GM12878 (cell line): ENCODE data around the gene POP5. TPM values are rescaled to one million over a fixed set of nuclear protein-coding genes. Genes with fewer than 3 reads are reported as not detected.

ENCODE experiments used
- ATAC-seq: fragments of 200-7000 bp; cut with Tn5 transposase; 3 replicates; pipeline ENCODE4 v1.9.1; 2020; ENCODE audit warnings: mild to moderate bottlenecking, moderate library complexity
- BruUV-seq: library from RNA; stranded (reverse); fragments of 400-500 nt; replicated peaks from 2 replicates; lab custom pipeline; 2021; lab: Mats Ljungman, UMichigan
- CTCF ChIA-PET: fragments of 300-600 bp; sonication (Branson Sonifier 250); formaldehyde crosslinking; extraction: SDS; loops from one replicate; lab custom pipeline; 2021; ENCODE audit warnings: inconsistent platforms; lab: Yijun Ruan, JAX
- POLR2A ChIA-PET: fragments of 350-600 bp; formaldehyde crosslinking; extraction: SDS; loops from one replicate; lab custom pipeline; 2021; ENCODE audit warnings: inconsistent platforms; lab: Charles Lee
- RAD21 ChIA-PET: fragments of 300-600 bp; sonication (Branson Sonifier 250); formaldehyde crosslinking; loops from one replicate; lab custom pipeline; 2023; ENCODE audit warnings: antibody characterized with exemption; ENCODE audit not compliant: unreplicated experiment; lab: Charles Lee
- SMC1A ChIA-PET: fragments of 300-600 bp; sonication (Branson Sonifier 250); formaldehyde crosslinking; loops from one replicate; lab custom pipeline; 2023; ENCODE audit not compliant: unreplicated experiment, uncharacterized antibody; lab: Charles Lee
- DNase-seq: peaks from one replicate; pipeline ENCODE4 v3.0.0-alpha.2; 2011; ENCODE audit warnings: low read depth, low spot score
- FAIRE-seq: peaks from 3 replicates; lab custom pipeline; 2011; peaks lifted over from hg19 to GRCh38; lab: Jason Lieb, UNC
- H2AFZ ChIP-seq: 2 replicates; pipeline ENCODE4 v1.6.0; 2011; ENCODE audit warnings: low read depth, low read length, control low read depth; ENCODE audit not compliant: control insufficient read depth
- H3K27ac ChIP-seq: 2 replicates; pipeline ENCODE4 v1.5.1; 2011; ENCODE audit warnings: control low read depth; ENCODE audit not compliant: control insufficient read depth, insufficient read depth
- H3K27me3 ChIP-seq, 2 experiments: replicated peaks in 1 of 2; 2 replicates each; pipeline versions ENCODE4 v1.6.0 to v1.6.1; 2011; ENCODE audit warnings: low read length in 1 of 2; ENCODE audit not compliant: control insufficient read depth in 2 of 2, insufficient read depth in 2 of 2
- H3K36me3 ChIP-seq, 2 experiments: 2 replicates each; pipeline ENCODE4 v1.5.1; 2011; ENCODE audit warnings: low read length in 1 of 2; ENCODE audit not compliant: control insufficient read depth in 2 of 2, insufficient read depth in 2 of 2
- H3K4me1 ChIP-seq: 2 replicates; pipeline ENCODE4 v1.6.1; 2011; ENCODE audit warnings: mild to moderate bottlenecking, low read length, moderate library complexity, mixed read lengths; ENCODE audit not compliant: control insufficient read depth, insufficient read depth
- H3K4me2 ChIP-seq: 2 replicates; pipeline ENCODE4 v1.6.0; 2011; ENCODE audit warnings: control low read depth; ENCODE audit not compliant: control insufficient read depth, insufficient read depth
- H3K4me3 ChIP-seq: fragments of 200-600 bp; sonication (generic); 2 replicates; pipeline ENCODE4 v1.5.1; 2016
- H3K79me2 ChIP-seq: 2 replicates; pipeline ENCODE4 v1.6.0; 2011; ENCODE audit warnings: low read length; ENCODE audit not compliant: control insufficient read depth, insufficient read depth
- H3K9ac ChIP-seq: 2 replicates; pipeline ENCODE4 v1.8.0; 2011; ENCODE audit warnings: low read length, control low read depth, mixed read lengths; ENCODE audit not compliant: control insufficient read depth, insufficient read depth
- H3K9me3 ChIP-seq: replicated peaks from 3 replicates; pipeline ENCODE4 v1.5.1; 2011; ENCODE audit warnings: mild to moderate bottlenecking, low read length; ENCODE audit not compliant: control insufficient read depth, insufficient read depth
- H4K20me1 ChIP-seq: 2 replicates; pipeline ENCODE4 v1.6.0; 2011; ENCODE audit not compliant: control insufficient read depth, insufficient read depth
- CREM ChIP-seq: IDR thresholded peaks from 2 replicates; pipeline ENCODE4 v1.6.1; 2014; ENCODE audit warnings: antibody characterized with exemption, low read depth
- DPF2 ChIP-seq: fragments of 450-650 bp; IDR thresholded peaks from 2 replicates; pipeline ENCODE4 v1.6.1; 2017; ENCODE audit warnings: mild to moderate bottlenecking
- EED ChIP-seq: sonication (generic); IDR thresholded peaks from 2 replicates; pipeline ENCODE4 v1.6.1; 2016; ENCODE audit warnings: antibody characterized with exemption, low read depth
- ETV6 ChIP-seq, 2 experiments: fragments of 450-650 bp in 1 of 2; IDR thresholded peaks in 1 of 2; conservative IDR thresholded peaks in 1 of 2; 2 replicates each; pipeline ENCODE4 v1.6.1; 2014; ENCODE audit warnings: antibody characterized with exemption in 1 of 2, borderline replicate concordance in 1 of 2, low read depth in 1 of 2, mild to moderate bottlenecking in 1 of 2, moderate library complexity in 1 of 2
- KAT2A ChIP-seq: conservative IDR thresholded peaks from 2 replicates; pipeline ENCODE4 v1.6.1; 2011; ENCODE audit warnings: low read depth, low read length; ENCODE audit not compliant: control insufficient read depth
- KLF5 ChIP-seq: fragments of 450-650 bp; IDR thresholded peaks from 2 replicates; pipeline ENCODE4 v1.6.1; 2014; ENCODE audit warnings: mild to moderate bottlenecking; ENCODE audit not compliant: partially characterized antibody
- WGBS: methylation state at CpG from one replicate; pipeline ENCODE4 v1.1.6; 2016; ENCODE audit warnings: low lambda C conversion rate; ENCODE audit not compliant: insufficient replicate concordance, insufficient coverage; ENCODE audit errors: missing lambda C conversion rate; 5-methylcytosine and 5-hydroxymethylcytosine counted together
- in situ Hi-C: fragments of 300-500 bp; cut with MboI; formaldehyde crosslinking; loops from 9 replicates; pipeline ENCODE4 v1.14.3; 2018; ENCODE audit warnings: mixed read lengths
- intact Hi-C: fragments of 100-400 bp; cut with micrococcal nuclease; formaldehyde crosslinking; loops from one replicate; pipeline ENCODE4 v1.14.2; 2022; ENCODE audit not compliant: unreplicated experiment
- polyA plus RNA-seq, 11 experiments: library from polyadenylated mRNA; depleted of rRNA in 4 of 11; unstranded in 6 of 11; stranded (reverse) in 5 of 11; fragments of >200 nt; fragmentation: Nextera tagmentation in 4 of 11; fragmentation: Illumina TruSeq in 1 of 11; extraction: Ambion mirVana in 4 of 11; extraction: Trizol in 1 of 11; gene quantifications; 1 replicate in 1 of 11; 2 replicates in 10 of 11; pipeline versions ENCODE4 v1.2.1 to v1.2.3, GENCODE V29; 2011 to 2016; ENCODE audit warnings: inconsistent platforms in 2 of 11, missing spikeins in 2 of 11, low read depth in 1 of 11
- total RNA-seq, 4 experiments: library from RNA; depleted of rRNA in 3 of 4; stranded (reverse); fragments of >200 nt in 3 of 4; fragmentation: Illumina TruSeq in 1 of 4; extraction: Trizol in 1 of 4; gene quantifications; 2 replicates each; pipeline versions ENCODE4 v1.2.1 to v1.2.3, GENCODE V29; 2013 to 2021
- TF ChIP-seq, protein P1 (sequence below): IDR thresholded peaks from 2 replicates; pipeline ENCODE4 v1.6.1; 2011; ENCODE audit warnings: borderline replicate concordance, low read depth, mild to moderate bottlenecking, moderate library complexity, low read length; ENCODE audit not compliant: insufficient read depth, poor library complexity, severe bottlenecking
- TF ChIP-seq, protein P2 (sequence below): IDR thresholded peaks from 2 replicates; pipeline ENCODE4 v1.6.1; 2012; ENCODE audit warnings: low read length, inconsistent platforms
- TF ChIP-seq, protein P3 (sequence below): fragments of 150-350 bp; IDR thresholded peaks from 2 replicates; pipeline ENCODE4 v1.6.1; 2014; ENCODE audit warnings: mild to moderate bottlenecking, low read depth, low read length

Gene POP5
- total and polyA plus RNA-seq, 10 of the 15 experiments (the other 5 are each of a cell fraction or from before 2014, with no cell fraction given) = 50.3 to 234 (median 83.7) TPM

DNA sequence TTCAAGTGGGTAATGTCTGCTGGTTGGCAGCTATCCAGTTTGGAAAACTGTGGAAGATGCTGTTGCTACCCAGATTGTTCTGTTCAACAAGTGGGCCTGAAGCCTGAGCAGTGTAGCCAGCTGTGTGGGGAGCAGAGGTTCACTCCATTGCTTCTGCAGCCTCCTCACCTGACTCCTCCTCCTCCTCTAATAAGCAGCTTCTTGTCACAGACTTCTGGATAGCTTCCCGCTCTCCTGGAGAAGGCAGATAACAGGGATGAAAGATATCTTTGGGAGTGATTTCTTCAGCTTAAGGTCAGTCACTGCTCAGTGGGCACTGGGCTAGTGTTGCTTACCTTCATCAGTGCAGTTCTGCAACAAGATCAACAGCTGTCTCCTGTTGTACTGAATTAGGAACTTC is 2.0 kb downstream of the POP5 start:
- H3K36me3 ChIP-seq = peaks cover 5 to 33% of the 10 kb centered on the region in 2 experiments
- DNase-seq (no peak), ATAC-seq (no peak), FAIRE-seq (no peak)
- H4K20me1 ChIP-seq = no peaks in the 10 kb centered on the region
- no peak overlapping the region for H3K4me3 ChIP-seq
- ChIA-PET POLR2A (interaction anchor here (1.0 kb wide), 1 partner anchor 83 kb away, joined by 3 read pairs; the partner anchor contains the start of gene DYNLL1), CTCF (interaction anchor here (0.7 to 6.5 kb wide), 3 partner anchors 68 to 392 kb away, joined by 3 to 104 read pairs (median 3); no protein-coding TSS in a partner anchor), RAD21 (no interaction called here), SMC1A (interaction anchor here (1.0 to 5.4 kb wide), 3 partner anchors 9 to 113 kb away, joined by 3 to 31 read pairs (median 3); no protein-coding TSS in a partner anchor)
- TF ChIP-seq KLF5 (no peak), ETV6 (conservative IDR thresholded peaks at IDR 0.05 in 1 of 2, IDR thresholded peaks at IDR 0.05 in 1 of 2; ENCODE audit: borderline replicate concordance in 1 of 2, low read depth in 1 of 2) (no peak), EED (no peak), DPF2 (no peak), CREM (no peak), KAT2A (no peak)
- TF ChIP-seq, protein P1, sequence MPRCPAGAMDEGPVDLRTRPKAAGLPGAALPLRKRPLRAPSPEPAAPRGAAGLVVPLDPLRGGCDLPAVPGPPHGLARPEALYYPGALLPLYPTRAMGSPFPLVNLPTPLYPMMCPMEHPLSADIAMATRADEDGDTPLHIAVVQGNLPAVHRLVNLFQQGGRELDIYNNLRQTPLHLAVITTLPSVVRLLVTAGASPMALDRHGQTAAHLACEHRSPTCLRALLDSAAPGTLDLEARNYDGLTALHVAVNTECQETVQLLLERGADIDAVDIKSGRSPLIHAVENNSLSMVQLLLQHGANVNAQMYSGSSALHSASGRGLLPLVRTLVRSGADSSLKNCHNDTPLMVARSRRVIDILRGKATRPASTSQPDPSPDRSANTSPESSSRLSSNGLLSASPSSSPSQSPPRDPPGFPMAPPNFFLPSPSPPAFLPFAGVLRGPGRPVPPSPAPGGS = no peak
- TF ChIP-seq, protein P2, sequence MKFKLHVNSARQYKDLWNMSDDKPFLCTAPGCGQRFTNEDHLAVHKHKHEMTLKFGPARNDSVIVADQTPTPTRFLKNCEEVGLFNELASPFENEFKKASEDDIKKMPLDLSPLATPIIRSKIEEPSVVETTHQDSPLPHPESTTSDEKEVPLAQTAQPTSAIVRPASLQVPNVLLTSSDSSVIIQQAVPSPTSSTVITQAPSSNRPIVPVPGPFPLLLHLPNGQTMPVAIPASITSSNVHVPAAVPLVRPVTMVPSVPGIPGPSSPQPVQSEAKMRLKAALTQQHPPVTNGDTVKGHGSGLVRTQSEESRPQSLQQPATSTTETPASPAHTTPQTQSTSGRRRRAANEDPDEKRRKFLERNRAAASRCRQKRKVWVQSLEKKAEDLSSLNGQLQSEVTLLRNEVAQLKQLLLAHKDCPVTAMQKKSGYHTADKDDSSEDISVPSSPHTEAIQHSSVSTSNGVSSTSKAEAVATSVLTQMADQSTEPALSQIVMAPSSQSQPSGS = no peak
- TF ChIP-seq, protein P3, sequence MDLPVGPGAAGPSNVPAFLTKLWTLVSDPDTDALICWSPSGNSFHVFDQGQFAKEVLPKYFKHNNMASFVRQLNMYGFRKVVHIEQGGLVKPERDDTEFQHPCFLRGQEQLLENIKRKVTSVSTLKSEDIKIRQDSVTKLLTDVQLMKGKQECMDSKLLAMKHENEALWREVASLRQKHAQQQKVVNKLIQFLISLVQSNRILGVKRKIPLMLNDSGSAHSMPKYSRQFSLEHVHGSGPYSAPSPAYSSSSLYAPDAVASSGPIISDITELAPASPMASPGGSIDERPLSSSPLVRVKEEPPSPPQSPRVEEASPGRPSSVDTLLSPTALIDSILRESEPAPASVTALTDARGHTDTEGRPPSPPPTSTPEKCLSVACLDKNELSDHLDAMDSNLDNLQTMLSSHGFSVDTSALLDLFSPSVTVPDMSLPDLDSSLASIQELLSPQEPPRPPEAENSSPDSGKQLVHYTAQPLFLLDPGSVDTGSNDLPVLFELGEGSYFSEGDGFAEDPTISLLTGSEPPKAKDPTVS = no peak
- in situ Hi-C loops (no loop called here), intact Hi-C loops (no loop called here)
- H3K79me2 ChIP-seq = peaks cover 7% of the 10 kb centered on the region
- no peak overlapping the region for H3K4me2 ChIP-seq
- H3K4me1 ChIP-seq = peaks cover 11% of the 10 kb centered on the region
- no TSS peak for BruUV-seq
- no peaks in the 10 kb centered on the region for H3K9me3 ChIP-seq
- no peaks in the 10 kb centered on the region for H3K27me3 ChIP-seq
- no peak overlapping the region for H3K27ac ChIP-seq
- H2AFZ ChIP-seq = no peak overlapping the region
- H3K9ac ChIP-seq = no peak overlapping the region
- WGBS = 100% methylated on average over 1 of the region's 1 CpG
